22Rv1 (cell line): ENCODE data around the gene RAB3C.

Experiments
- CTCF ChIP-seq: fragments of 450-650 bp; IDR thresholded peaks from 2 replicates; pipeline ENCODE4 v1.5.1; 2017; ENCODE audit warnings: mild to moderate bottlenecking
- ZFX ChIP-seq: fragments of 450-650 bp; IDR thresholded peaks from 2 replicates; pipeline ENCODE4 v1.6.1; 2017; ENCODE audit warnings: antibody characterized with exemption, borderline replicate concordance

GRCh38 chr5:58635416-58635815 is 52.5 kb downstream of the RAB3C start:
- TF ChIP-seq CTCF (no peak), ZFX (no peak)
